Testis (tissue), 2 donors: Measurements from ENCODE around the gene KRTAP3-3.

Experiments used
- CTCF ChIP-seq, 3 experiments: fragments of 450-650 bp in 2 of 3; fragments of 200-600 bp in 1 of 3; sonication (generic) in 1 of 3; IDR thresholded peaks; one replicate each; pipeline ENCODE4 v1.5.1; 2016 to 2019; ENCODE audit warnings: antibody characterized with exemption in 3 of 3, mild to moderate bottlenecking in 2 of 3, moderate library complexity in 1 of 3
- POLR2A ChIP-seq: fragments of 450-650 bp; IDR thresholded peaks from one replicate; pipeline ENCODE4 v1.6.1; 2017; ENCODE audit warnings: antibody characterized with exemption, mild to moderate bottlenecking, moderate library complexity

- no peak for TF ChIP-seq CTCF (IDR thresholded peaks at IDR 0.05)
- TF ChIP-seq POLR2A: no peak
Observed at GRCh38 chr17:40947929-40948328, 46.0 kb downstream of the KRTAP3-3 start.
